ENCODE data around the gene ATPAF1.

ATPAF1 gene

DNA sequence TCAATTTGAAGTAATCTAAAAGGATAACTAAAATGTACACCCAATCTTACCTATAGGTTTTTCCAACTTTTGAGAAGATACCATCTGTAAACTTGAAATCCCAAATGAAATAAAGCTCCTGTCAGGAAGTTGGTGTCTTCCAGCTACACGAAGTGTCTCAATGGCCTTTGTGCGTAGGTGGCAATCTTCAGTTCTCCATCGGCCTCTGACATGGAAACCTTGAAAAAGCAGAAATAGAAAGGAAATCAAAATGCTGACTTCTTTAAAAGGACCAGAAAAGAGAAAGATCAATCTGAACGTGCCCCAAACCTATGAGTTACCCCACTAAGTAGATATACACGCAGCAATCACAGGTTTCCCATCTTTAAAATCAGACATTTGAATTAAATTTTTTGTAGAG lies 74.1 kb downstream of the ATPAF1 start:
- DNase-seq (ENCODE audit: low read depth in 4 of 4, low spot score in 1 of 4), result no peak

GRCh38 chr1:46592823-46593222 lies 75.3 kb downstream of the ATPAF1 start:
- DNase-seq (ENCODE audit: low read depth in 4 of 4, low spot score in 1 of 4), result no peak

- DNase-seq (ENCODE audit: low read depth in 4 of 4, low spot score in 1 of 4), result no peak
These were observed 78.6 kb downstream of the ATPAF1 start for GRCh38 chr1:46589529-46589928.

- DNase-seq (ENCODE audit: low read depth in 4 of 4, low spot score in 1 of 4), result no peak
These were observed 81.1 kb downstream of the ATPAF1 start for GRCh38 chr1:46587069-46587468.

DNA sequence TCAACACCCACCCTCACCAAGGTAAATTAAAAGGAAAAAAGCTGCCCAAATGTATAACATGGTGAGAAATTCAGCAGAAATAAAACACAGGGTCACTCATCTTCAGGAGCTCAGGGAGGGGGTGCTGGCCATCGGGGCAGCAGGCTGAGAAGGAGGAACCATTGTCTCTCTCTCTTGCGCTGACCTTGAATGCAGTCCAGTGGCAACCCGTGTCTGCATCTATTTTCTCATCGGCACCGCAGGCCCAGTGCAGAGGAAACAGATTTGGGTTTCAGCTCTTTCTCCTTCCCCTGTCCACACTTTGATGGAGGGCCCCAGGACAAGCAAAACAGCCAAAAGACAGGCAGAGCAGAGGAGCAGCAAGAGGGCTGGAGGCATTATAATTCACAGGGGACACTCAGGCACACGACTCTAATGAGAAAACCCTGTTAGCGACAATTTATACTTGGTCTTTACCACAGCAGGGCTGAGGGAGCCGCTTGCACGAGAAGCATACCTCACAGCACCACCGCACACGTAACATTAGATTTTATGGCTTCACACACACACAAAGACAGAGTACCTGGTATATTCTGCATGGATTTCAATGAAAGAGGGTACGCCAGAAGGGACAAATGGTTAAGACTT lies 82.7 kb downstream of the ATPAF1 start:
- DNase-seq (ENCODE audit: low read depth in 4 of 4, low spot score in 1 of 4), result no peak

- DNase-seq (ENCODE audit: low read depth in 4 of 4, low spot score in 1 of 4), result no peak
These were observed 84.7 kb downstream of the ATPAF1 start for GRCh38 chr1:46583494-46583893.

- DNase-seq (ENCODE audit: low read depth in 4 of 4, low spot score in 1 of 4), result no peak
These were observed 85.2 kb downstream of the ATPAF1 start for GRCh38 chr1:46582972-46583371.
